Esophagus muscularis mucosa (tissue), 3 donors: ENCODE results near the gene KHK.

ENCODE experiments used
- POLR2AphosphoS5 ChIP-seq, 2 donors: sonication (generic); formaldehyde crosslinking; IDR thresholded peaks; one replicate each; pipeline ENCODE4 v1.6.1; 2017; ENCODE audit warnings: antibody characterized with exemption in 2 of 2
- TF ChIP-seq, protein P1 (sequence below), 3 experiments: fragments of 200-600 bp in 2 of 3; fragments of 450-650 bp in 1 of 3; sonication (generic) in 2 of 3; IDR thresholded peaks; one replicate each; pipeline ENCODE4 v1.5.1; 2017 to 2019; ENCODE audit warnings: antibody characterized with exemption in 3 of 3, mild to moderate bottlenecking in 2 of 3, moderate library complexity in 1 of 3

DNA sequence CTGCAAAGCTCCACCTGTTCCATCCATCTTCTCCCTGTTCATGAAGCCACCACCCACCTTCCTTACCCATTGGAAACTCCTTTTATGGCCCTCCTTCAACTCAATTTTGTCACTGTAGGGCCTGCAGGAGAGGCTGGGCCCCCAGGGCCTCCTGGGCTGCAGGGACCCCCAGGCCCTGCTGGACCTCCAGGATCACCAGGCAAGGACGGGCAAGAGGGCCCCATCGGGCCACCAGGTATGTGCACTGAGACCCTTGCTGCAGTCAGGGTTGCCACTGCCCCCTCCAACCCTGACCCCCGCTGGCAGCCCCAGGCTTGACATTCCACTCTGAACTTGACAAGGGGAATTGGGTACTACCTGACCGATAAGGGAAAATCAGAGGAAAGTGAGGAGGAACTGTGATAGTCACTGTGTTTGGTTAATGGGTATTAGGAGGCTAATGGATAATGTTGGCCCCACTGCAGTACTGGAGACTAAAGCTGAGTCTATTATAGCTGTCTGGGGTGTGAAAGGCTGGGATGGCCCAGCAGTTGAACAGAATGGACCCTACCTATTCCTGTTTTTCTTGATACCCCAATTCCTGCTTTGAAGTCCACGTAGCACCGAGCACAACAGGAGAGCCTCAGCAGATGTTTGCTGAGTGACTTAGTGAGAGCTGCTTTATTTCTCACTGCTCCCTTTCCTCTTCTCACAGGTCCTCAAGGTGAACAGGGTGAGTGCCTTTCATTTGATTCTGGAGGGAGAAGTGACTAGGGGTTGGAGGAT, 2.1 kb upstream of the KHK start:
- TF ChIP-seq, protein P1, sequence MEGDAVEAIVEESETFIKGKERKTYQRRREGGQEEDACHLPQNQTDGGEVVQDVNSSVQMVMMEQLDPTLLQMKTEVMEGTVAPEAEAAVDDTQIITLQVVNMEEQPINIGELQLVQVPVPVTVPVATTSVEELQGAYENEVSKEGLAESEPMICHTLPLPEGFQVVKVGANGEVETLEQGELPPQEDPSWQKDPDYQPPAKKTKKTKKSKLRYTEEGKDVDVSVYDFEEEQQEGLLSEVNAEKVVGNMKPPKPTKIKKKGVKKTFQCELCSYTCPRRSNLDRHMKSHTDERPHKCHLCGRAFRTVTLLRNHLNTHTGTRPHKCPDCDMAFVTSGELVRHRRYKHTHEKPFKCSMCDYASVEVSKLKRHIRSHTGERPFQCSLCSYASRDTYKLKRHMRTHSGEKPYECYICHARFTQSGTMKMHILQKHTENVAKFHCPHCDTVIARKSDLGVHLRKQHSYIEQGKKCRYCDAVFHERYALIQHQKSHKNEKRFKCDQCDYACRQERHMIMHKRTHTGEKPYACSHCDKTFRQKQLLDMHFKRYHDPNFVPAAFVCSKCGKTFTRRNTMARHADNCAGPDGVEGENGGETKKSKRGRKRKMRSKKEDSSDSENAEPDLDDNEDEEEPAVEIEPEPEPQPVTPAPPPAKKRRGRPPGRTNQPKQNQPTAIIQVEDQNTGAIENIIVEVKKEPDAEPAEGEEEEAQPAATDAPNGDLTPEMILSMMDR (IDR thresholded peaks at IDR 0.05), result no peak
- TF ChIP-seq POLR2AphosphoS5 (IDR thresholded peaks at IDR 0.05), result no peak
